ENCODE data around the gene TGFB2. TPM values are rescaled to one million over a fixed set of nuclear protein-coding genes. Genes with fewer than 3 reads are reported as not detected.

Gene TGFB2
- total RNA-seq, 1 experiment from 2014 or later, result 0.34 TPM

DNA sequence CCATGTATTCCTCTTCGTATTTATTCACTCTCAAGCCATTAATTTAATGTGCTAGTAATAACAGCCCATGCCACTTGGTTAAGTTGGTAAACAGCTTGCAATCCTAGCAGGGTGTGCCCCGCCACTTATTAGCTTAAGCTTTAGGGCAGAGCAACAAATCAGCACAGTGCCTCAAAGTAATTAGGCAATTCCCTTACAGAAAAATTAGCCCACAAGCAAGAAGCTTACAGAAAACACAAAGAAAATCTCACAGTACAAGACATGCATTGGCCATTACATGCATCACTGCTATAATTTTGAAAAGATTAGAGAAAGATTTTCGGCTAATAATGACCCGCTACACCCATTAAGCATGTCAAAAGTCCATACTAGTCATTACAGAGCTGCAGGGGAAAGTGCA lies 47.6 kb downstream of the TGFB2 start (continued):
- TF ChIP-seq, protein P1, sequence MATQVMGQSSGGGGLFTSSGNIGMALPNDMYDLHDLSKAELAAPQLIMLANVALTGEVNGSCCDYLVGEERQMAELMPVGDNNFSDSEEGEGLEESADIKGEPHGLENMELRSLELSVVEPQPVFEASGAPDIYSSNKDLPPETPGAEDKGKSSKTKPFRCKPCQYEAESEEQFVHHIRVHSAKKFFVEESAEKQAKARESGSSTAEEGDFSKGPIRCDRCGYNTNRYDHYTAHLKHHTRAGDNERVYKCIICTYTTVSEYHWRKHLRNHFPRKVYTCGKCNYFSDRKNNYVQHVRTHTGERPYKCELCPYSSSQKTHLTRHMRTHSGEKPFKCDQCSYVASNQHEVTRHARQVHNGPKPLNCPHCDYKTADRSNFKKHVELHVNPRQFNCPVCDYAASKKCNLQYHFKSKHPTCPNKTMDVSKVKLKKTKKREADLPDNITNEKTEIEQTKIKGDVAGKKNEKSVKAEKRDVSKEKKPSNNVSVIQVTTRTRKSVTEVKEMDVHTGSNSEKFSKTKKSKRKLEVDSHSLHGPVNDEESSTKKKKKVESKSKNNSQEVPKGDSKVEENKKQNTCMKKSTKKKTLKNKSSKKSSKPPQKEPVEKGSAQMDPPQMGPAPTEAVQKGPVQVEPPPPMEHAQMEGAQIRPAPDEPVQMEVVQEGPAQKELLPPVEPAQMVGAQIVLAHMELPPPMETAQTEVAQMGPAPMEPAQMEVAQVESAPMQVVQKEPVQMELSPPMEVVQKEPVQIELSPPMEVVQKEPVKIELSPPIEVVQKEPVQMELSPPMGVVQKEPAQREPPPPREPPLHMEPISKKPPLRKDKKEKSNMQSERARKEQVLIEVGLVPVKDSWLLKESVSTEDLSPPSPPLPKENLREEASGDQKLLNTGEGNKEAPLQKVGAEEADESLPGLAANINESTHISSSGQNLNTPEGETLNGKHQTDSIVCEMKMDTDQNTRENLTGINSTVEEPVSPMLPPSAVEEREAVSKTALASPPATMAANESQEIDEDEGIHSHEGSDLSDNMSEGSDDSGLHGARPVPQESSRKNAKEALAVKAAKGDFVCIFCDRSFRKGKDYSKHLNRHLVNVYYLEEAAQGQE (IDR thresholded peaks at IDR 0.05; ENCODE audit: low read depth), result no peak
- TF ChIP-seq CEBPB (IDR thresholded peaks at IDR 0.05; ENCODE audit: low read depth), result no peak

DNA sequence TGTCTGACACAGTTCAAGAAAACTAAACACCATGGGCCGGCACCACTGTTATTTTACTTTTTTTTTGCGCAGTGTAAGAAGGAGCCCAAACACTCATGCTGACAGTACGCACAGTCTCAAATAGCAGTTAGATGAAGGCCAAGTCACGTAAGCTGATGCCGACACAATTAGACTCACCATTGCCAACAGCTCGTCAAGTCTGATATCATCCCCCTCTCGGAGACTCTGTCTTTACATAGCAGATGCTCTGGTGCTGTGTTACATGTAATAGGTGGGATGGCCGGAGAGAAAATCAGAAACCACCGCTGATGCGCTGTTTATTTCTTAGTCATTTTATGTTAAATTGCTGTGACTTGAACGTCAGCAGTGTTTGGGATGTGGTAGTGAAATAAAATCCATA lies 49.3 kb downstream of the TGFB2 start:
- Histone ChIP-seq H2AFZ (ENCODE audit: low read depth, low read length, poor library complexity, severe bottlenecking) (no peak overlapping the region), H3K27me3 (ENCODE audit: insufficient read depth, low read length) (no peaks in the 10 kb centered on the region), H3K4me2 (ENCODE audit: low read length) (no peak overlapping the region), H3K4me1 (ENCODE audit: control insufficient read depth in 1 of 2, insufficient read depth in 2 of 2, low read length in 2 of 2) (peaks cover 0 to 13% of the 10 kb centered on the region in 2 experiments; a peak in 2 of 4 replicates), H4K20me1 (ENCODE audit: insufficient read depth) (no peaks in the 10 kb centered on the region), H3K9me3 (ENCODE audit: control insufficient read depth in 1 of 2, insufficient read depth in 1 of 2, low read depth in 1 of 2, low read length in 2 of 2) (no peaks in the 10 kb centered on the region), H3K36me3 (ENCODE audit: control insufficient read depth in 1 of 2, insufficient read depth in 2 of 2, low read length in 2 of 2) (no peaks in the 10 kb centered on the region), H3K4me3 (replicated peaks in 1 of 2; ENCODE audit: low read depth in 1 of 2, low read length in 2 of 2) (no peak overlapping the region), H3K9me2 (ENCODE audit: insufficient read depth) (no peaks in the 10 kb centered on the region), H3K79me2 (ENCODE audit: insufficient read depth, low read length) (no peaks in the 10 kb centered on the region), H3K9ac (ENCODE audit: low read length) (no peak overlapping the region), H3K27ac (ENCODE audit: low read depth, low read length) (no peak overlapping the region)
- CTCF ChIA-PET, result no interaction called here
- intact Hi-C loops (cut with micrococcal nuclease), result no loop called here
- no TSS peak for BruUV-seq (replicated peaks)
- POLR2A ChIA-PET, result no interaction called here
- ATAC-seq (no peak), DNase-seq (ENCODE audit: low read depth, low spot score) (no peak)
- TF ChIP-seq, protein P2, sequence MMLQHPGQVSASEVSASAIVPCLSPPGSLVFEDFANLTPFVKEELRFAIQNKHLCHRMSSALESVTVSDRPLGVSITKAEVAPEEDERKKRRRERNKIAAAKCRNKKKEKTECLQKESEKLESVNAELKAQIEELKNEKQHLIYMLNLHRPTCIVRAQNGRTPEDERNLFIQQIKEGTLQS (IDR thresholded peaks at IDR 0.05), result no peak
- TF ChIP-seq ELF1 (IDR thresholded peaks at IDR 0.05; ENCODE audit: borderline replicate concordance, low read depth) (no peak), CEBPB (IDR thresholded peaks at IDR 0.05; ENCODE audit: low read depth) (no peak), ZNF274 (IDR thresholded peaks at IDR 0.05; ENCODE audit: low read depth, low read length) (no peak), CBX3 (IDR thresholded peaks at IDR 0.05; ENCODE audit: low read depth) (no peak), SIN3A (IDR thresholded peaks at IDR 0.05; ENCODE audit: low read depth) (no peak), SP1 (IDR thresholded peaks at IDR 0.05; ENCODE audit: low read depth) (no peak), POLR2AphosphoS5 (IDR thresholded peaks at IDR 0.05; ENCODE audit: low read depth, low read length) (no peak), JUND (IDR thresholded peaks at IDR 0.05) (no peak), SRF (IDR thresholded peaks at IDR 0.05; ENCODE audit: low read depth) (no peak), EGR1 (IDR thresholded peaks at IDR 0.05; ENCODE audit: low read depth) (no peak), TCF7L2 (IDR thresholded peaks at IDR 0.05; ENCODE audit: borderline replicate concordance, extremely low read depth, insufficient read depth, insufficient read length) (no peak), EZH2phosphoT487 (IDR thresholded peaks at IDR 0.05; ENCODE audit: borderline replicate concordance) (no peak), FOSL1 (IDR thresholded peaks at IDR 0.05; ENCODE audit: low read depth) (no peak)
- TF ChIP-seq, protein P3, sequence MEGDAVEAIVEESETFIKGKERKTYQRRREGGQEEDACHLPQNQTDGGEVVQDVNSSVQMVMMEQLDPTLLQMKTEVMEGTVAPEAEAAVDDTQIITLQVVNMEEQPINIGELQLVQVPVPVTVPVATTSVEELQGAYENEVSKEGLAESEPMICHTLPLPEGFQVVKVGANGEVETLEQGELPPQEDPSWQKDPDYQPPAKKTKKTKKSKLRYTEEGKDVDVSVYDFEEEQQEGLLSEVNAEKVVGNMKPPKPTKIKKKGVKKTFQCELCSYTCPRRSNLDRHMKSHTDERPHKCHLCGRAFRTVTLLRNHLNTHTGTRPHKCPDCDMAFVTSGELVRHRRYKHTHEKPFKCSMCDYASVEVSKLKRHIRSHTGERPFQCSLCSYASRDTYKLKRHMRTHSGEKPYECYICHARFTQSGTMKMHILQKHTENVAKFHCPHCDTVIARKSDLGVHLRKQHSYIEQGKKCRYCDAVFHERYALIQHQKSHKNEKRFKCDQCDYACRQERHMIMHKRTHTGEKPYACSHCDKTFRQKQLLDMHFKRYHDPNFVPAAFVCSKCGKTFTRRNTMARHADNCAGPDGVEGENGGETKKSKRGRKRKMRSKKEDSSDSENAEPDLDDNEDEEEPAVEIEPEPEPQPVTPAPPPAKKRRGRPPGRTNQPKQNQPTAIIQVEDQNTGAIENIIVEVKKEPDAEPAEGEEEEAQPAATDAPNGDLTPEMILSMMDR (IDR thresholded peaks at IDR 0.05 in 2 of 3, conservative IDR thresholded peaks at IDR 0.05 in 1 of 3; ENCODE audit: borderline replicate concordance in 1 of 3, insufficient read depth in 1 of 3, low read depth in 2 of 3, low read length in 2 of 3), result no peak
- TF ChIP-seq, protein P4, sequence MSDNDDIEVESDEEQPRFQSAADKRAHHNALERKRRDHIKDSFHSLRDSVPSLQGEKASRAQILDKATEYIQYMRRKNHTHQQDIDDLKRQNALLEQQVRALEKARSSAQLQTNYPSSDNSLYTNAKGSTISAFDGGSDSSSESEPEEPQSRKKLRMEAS (IDR thresholded peaks at IDR 0.05), result no peak
- RAD21 ChIA-PET (ENCODE audit: low non-redundant PET in 1 of 2, low total read pairs in 2 of 2, uncharacterized antibody in 2 of 2, unreplicated experiment in 2 of 2), result interaction anchor here in 1 of 2 experiments (0.6 kb wide), 1 partner anchor 128 kb away, joined by 3 read pairs; no protein-coding TSS in a partner anchor
